Nephron (organoid): ENCODE measurements around the gene ZBTB20.

Experiments used
- H3K27ac Mint-ChIP-seq, 3 experiments: 2 replicates each; pipeline ENCODE4 v1.8.0; 2020; ENCODE audit warnings: mixed read lengths in 3 of 3, mild to moderate bottlenecking in 2 of 3, moderate library complexity in 1 of 3
- H3K27me3 Mint-ChIP-seq: 2 replicates; pipeline ENCODE4 v1.8.0; 2021; ENCODE audit warnings: low read depth, mild to moderate bottlenecking, moderate library complexity, mixed read lengths
- H3K36me3 Mint-ChIP-seq: 2 replicates; pipeline ENCODE4 v1.8.0; 2020; ENCODE audit warnings: low read depth, mixed read lengths
- H3K4me1 Mint-ChIP-seq: 2 replicates; pipeline ENCODE4 v1.8.0; 2020; ENCODE audit warnings: mixed read lengths
- H3K4me3 Mint-ChIP-seq, 3 experiments: 2 replicates each; pipeline ENCODE4 v1.8.0; 2020; ENCODE audit warnings: mild to moderate bottlenecking in 3 of 3, mixed read lengths in 3 of 3, moderate library complexity in 2 of 3
- H3K9me3 Mint-ChIP-seq: 2 replicates; pipeline ENCODE4 v1.8.0; 2020; ENCODE audit warnings: mixed read lengths
- TF ChIP-seq, protein P1 (sequence below), 3 experiments: fragments of 200-600 bp; sonication (generic); IDR thresholded peaks; one replicate each; pipeline ENCODE4 v1.5.0; 2021; ENCODE audit warnings: antibody characterized with exemption in 3 of 3; ENCODE audit not compliant: unreplicated experiment in 3 of 3

ZBTB20 gene

DNA sequence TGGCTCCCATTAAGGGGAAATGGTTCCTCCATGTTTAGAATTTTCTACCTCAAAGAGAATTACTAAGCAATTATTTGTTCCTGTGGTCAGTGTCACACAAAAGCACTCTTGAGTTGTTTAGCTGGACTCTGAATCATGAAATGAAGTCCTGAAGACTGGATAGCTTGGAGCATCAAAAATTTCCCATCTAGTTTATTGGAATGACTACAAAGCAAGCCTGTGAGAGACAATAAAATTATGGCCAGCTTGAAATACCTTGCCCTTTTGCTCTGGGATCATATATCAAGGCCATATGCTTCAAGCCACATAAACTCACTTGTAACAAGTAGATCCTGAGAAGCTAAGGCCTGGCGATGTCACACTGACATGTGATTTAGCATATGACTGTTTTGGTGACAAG is 561.0 kb downstream of the ZBTB20 start:
- Mint-ChIP-seq H3K9me3 (no peaks in the 10 kb centered on the region), H3K27ac (peak overlapping the region in 1 of 3 experiments; percentile 18), H3K4me1 (peaks cover 5% of the 10 kb centered on the region), H3K36me3 (no peaks in the 10 kb centered on the region), H3K27me3 (no peaks in the 10 kb centered on the region), H3K4me3 (no peak overlapping the region)
- TF ChIP-seq, protein P1, sequence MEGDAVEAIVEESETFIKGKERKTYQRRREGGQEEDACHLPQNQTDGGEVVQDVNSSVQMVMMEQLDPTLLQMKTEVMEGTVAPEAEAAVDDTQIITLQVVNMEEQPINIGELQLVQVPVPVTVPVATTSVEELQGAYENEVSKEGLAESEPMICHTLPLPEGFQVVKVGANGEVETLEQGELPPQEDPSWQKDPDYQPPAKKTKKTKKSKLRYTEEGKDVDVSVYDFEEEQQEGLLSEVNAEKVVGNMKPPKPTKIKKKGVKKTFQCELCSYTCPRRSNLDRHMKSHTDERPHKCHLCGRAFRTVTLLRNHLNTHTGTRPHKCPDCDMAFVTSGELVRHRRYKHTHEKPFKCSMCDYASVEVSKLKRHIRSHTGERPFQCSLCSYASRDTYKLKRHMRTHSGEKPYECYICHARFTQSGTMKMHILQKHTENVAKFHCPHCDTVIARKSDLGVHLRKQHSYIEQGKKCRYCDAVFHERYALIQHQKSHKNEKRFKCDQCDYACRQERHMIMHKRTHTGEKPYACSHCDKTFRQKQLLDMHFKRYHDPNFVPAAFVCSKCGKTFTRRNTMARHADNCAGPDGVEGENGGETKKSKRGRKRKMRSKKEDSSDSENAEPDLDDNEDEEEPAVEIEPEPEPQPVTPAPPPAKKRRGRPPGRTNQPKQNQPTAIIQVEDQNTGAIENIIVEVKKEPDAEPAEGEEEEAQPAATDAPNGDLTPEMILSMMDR (IDR thresholded peaks at IDR 0.05; ENCODE audit: unreplicated experiment in 3 of 3): no peak

DNA sequence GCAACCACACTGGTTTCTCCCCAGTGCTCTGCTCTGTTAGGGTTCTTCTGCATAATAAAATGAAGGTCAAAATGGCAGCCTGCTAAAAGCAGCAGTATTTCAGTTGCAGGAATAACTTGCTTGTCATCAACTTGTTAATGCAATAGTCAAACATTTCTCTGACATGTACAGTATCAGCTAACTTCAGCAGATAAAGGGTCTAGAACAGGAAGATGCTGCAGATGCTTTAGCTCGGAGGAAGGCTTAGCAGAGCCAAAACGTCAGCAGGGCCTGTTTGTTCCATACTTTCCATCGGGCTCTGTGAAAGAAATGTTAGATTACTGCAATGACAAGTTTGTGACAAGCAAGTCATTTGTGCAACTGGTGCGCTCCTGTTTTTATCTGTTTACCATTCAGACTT is 561.4 kb downstream of the ZBTB20 start:
- Mint-ChIP-seq H3K4me3 (no peak overlapping the region), H3K27me3 (no peaks in the 10 kb centered on the region), H3K27ac (peak overlapping the region in 1 of 3 experiments; percentile 18), H3K9me3 (no peaks in the 10 kb centered on the region), H3K36me3 (no peaks in the 10 kb centered on the region), H3K4me1 (peaks cover 5% of the 10 kb centered on the region)
- TF ChIP-seq, protein P1 (IDR thresholded peaks at IDR 0.05; ENCODE audit: unreplicated experiment in 3 of 3): no peak

DNA sequence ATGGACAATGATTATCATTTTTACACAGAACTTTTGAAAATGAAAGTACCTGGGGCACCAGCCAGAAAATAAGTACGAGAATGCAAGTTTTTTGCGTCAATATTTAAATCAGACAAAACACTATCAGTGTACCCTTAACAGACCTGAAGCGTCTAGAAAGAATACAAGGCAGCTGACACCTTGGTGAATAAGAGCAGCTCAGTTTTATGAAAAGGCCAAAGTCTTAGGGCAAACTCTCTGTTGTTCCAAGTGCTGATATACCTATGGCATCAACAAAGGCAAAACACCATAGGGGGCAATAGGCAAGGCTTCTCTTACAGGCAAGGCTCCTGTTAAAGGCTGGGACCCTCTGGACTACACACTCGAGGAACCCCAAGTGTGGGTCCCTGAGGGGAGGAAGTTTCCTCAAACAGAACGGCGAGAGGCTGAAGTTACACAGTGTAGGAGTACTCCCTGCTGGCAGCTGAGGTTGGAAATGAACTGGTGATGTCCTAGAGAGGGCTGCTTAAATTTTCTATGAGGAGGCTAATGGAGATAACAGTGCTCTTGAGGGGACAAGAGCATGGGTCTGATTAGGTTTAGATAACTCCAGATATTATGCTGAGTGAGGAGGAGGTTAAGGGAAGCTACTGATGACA is 562.2 kb downstream of the ZBTB20 start:
- Mint-ChIP-seq H3K27ac (no peak overlapping the region), H3K27me3 (no peaks in the 10 kb centered on the region), H3K36me3 (no peaks in the 10 kb centered on the region), H3K9me3 (no peaks in the 10 kb centered on the region), H3K4me3 (no peak overlapping the region), H3K4me1 (peaks cover 5% of the 10 kb centered on the region)
- TF ChIP-seq, protein P1 (IDR thresholded peaks at IDR 0.05; ENCODE audit: unreplicated experiment in 3 of 3): no peak

DNA sequence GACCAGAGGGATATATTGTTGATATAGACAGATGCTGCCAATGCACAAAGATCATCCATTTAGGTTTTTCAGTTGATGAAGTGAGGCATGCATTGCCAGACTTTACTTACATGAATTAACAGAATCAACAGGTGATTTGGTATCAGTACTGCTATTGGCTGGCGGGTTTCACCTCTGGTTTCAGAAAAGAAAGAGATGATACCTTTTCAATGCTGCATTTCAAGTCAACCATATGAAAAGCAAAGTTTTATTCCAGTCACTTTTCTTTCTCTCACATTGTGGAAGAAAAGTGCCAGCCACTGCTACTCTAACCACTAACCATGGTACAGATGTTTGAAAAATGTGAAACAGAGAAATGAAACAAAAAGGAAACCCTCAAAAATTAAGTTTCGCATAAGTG is 564.2 kb downstream of the ZBTB20 start:
- TF ChIP-seq, protein P1 (IDR thresholded peaks at IDR 0.05; ENCODE audit: unreplicated experiment in 3 of 3): no peak
- Mint-ChIP-seq H3K9me3 (no peaks in the 10 kb centered on the region), H3K4me3 (no peak overlapping the region), H3K27ac (no peak overlapping the region), H3K4me1 (peaks cover 5% of the 10 kb centered on the region), H3K36me3 (no peaks in the 10 kb centered on the region), H3K27me3 (no peaks in the 10 kb centered on the region)

DNA sequence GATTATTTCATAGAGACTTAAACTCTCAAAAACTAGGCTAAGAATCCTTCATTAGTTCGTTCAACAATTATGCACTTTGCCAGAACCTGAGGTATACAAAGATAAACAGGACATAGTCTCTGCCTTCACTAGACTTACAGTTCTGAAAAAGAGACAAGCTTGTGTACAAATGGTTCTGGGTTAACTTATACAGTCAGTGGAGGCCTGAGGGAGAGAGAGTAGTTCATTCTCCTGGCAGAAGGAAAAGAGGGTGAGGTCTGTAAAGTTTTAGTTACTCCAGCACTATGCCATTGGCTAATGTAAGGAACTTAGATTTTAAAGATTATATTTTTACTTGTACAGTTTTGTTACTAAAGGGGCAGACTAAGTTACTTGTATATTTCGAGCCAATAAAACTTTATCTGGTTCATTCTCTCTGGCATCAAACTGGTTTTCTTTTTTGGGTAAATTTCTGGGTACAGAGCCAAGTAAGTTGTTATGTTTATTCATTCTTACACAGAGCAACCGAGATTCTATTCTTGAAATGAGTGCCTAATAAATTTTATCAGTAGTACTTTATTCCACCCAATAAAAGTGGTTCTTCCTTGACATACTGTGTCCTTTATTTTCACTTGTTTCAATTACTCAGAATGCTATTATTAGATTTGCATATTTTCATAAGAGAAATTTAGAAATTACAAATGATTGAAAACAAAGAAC is 574.6 kb downstream of the ZBTB20 start:
- Mint-ChIP-seq H3K27me3 (no peaks in the 10 kb centered on the region), H3K4me3 (no peak overlapping the region), H3K36me3 (no peaks in the 10 kb centered on the region), H3K9me3 (no peaks in the 10 kb centered on the region), H3K27ac (no peak overlapping the region), H3K4me1 (no peaks in the 10 kb centered on the region)
- TF ChIP-seq, protein P1 (IDR thresholded peaks at IDR 0.05; ENCODE audit: unreplicated experiment in 3 of 3): no peak

DNA sequence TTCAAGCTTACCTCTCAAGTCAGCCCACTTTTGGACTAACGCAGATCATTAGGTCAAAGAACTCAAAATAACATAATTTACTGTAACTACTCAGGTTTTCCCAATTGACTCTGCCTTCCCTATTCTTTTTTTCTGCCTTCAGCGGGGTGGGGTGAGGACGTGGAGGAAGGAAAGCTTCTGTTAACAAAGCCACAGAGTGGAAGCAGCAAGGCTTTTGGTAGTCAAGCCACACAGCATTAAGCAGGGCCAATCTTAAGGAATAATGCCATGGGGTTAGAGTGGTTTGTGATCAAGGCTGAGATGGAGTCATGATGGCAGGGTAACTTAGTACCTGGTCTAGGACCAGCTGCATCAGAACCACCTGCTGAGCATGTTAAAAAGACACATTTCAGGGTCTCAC is 575.7 kb downstream of the ZBTB20 start:
- Mint-ChIP-seq H3K9me3 (no peaks in the 10 kb centered on the region), H3K27me3 (no peaks in the 10 kb centered on the region), H3K4me1 (no peaks in the 10 kb centered on the region), H3K27ac (no peak overlapping the region), H3K36me3 (no peaks in the 10 kb centered on the region), H3K4me3 (no peak overlapping the region)
- TF ChIP-seq, protein P1 (IDR thresholded peaks at IDR 0.05; ENCODE audit: unreplicated experiment in 3 of 3): no peak
